NCI-H460 (cell line): Measurements from ENCODE around the gene INPP5E. TPM values are rescaled to one million over a fixed set of nuclear protein-coding genes. Genes with fewer than 3 reads are reported as not detected.
A peak's percentile ranks its signal among the peaks of the same experiment; 100 is the strongest.

Source experiments
- DNase-seq: peaks from one replicate; pipeline ENCODE4 v3.0.0-alpha.2; 2016; ENCODE audit warnings: low read depth; ENCODE audit errors: extremely low read depth
- polyA plus RNA-seq: library from polyadenylated mRNA; depleted of rRNA; stranded (reverse); fragments of >200 nt; gene quantifications from 2 replicates; pipeline ENCODE4 v1.2.3, GENCODE V29; 2014; cell fraction: nucleus; rRNA removed
- total RNA-seq: library from RNA; depleted of rRNA; stranded (reverse); fragments of >200 nt; shearing (Covaris generic); gene quantifications from 2 replicates; pipeline ENCODE4 v1.2.3, GENCODE V29; 2014; rRNA removed

INPP5E gene
- 8.6 and 9.6 TPM in 2 replicates for total RNA-seq
- polyA plus RNA-seq, result 39.0 and 42.5 TPM in 2 replicates

- DNase-seq, result peak; percentile 33
These were observed at the start of gene INPP5E for GRCh38 chr9:136439481-136440408. INPP5E (minus strand) TSS chr9:136439845; CDS start chr9:136439419, 426 bp downstream.

- peak; percentile 48 for DNase-seq
These were observed 48.9 kb upstream of the INPP5E start for GRCh38 chr9:136488247-136489214.

GRCh38 chr9:136487672-136488071 is 48.0 kb upstream of the INPP5E start:
- DNase-seq, result no peak

GRCh38 chr9:136486823-136487620 is 47.4 kb upstream of the INPP5E start:
- DNase-seq, result no peak

- no peak for DNase-seq
These were observed 46.5 kb upstream of the INPP5E start for GRCh38 chr9:136486131-136486530.

GRCh38 chr9:136485049-136486045 is 45.7 kb upstream of the INPP5E start:
- DNase-seq, result peak; percentile 83

GRCh38 chr9:136484153-136485048 is 44.8 kb upstream of the INPP5E start:
- peak; percentile 23 for DNase-seq

GRCh38 chr9:136483589-136484152 is 44.0 kb upstream of the INPP5E start:
- DNase-seq, result peak; percentile 94

- peak; percentile 99 for DNase-seq
These were observed 43.3 kb upstream of the INPP5E start, which contains the start of gene SEC16A for GRCh38 chr9:136482793-136483588. SEC16A (minus strand) TSS chr9:136483040; CDS start chr9:136477615, 5,425 bp downstream.

- DNase-seq, result no peak
These were observed 42.6 kb upstream of the INPP5E start for GRCh38 chr9:136482046-136482792.

GRCh38 chr9:136481558-136481957 is 41.9 kb upstream of the INPP5E start:
- no peak for DNase-seq

- DNase-seq, result no peak
These were observed 36.9 kb upstream of the INPP5E start for GRCh38 chr9:136476369-136477150.

GRCh38 chr9:136474974-136475865 is 35.6 kb upstream of the INPP5E start:
- no peak for DNase-seq

- DNase-seq, result no peak
These were observed 34.5 kb upstream of the INPP5E start for GRCh38 chr9:136474021-136474640.
